COLO829 (cell line): ENCODE results near the gene SERP1.
"Not testable (repeated sequence)": the region's sequence is repeated elsewhere in the genome, so short reads cannot be mapped to it uniquely, and the experiment has no call there.

ENCODE experiments used
- DNase-seq: peaks from one replicate; pipeline ENCODE4 v3.0.0; 2012; ENCODE audit warnings: low spot score

Gene SERP1

GRCh38 chr3:150538324-150539208, 7.7 kb downstream of the SERP1 start:
- DNase-seq: no peak

GRCh38 chr3:150535204-150535603, 11.1 kb downstream of the SERP1 start:
- no peak for DNase-seq

- no peak for DNase-seq
These were observed 14.5 kb downstream of the SERP1 start for GRCh38 chr3:150531775-150532174.

- peak; percentile 38 for DNase-seq
These were observed 17.9 kb downstream of the SERP1 start for GRCh38 chr3:150528354-150528797.

- no peak for DNase-seq
These were observed 18.6 kb downstream of the SERP1 start for GRCh38 chr3:150527464-150528255.

- no peak for DNase-seq
These were observed 22.8 kb downstream of the SERP1 start for GRCh38 chr3:150523538-150523937.

- no peak for DNase-seq
These were observed 24.8 kb downstream of the SERP1 start for GRCh38 chr3:150521463-150521862.

- DNase-seq: no peak
These were observed 25.9 kb downstream of the SERP1 start for GRCh38 chr3:150520408-150520807.

- DNase-seq: no peak
These were observed 27.3 kb downstream of the SERP1 start for GRCh38 chr3:150519026-150519425.

GRCh38 chr3:150515210-150515609, 31.1 kb downstream of the SERP1 start:
- no peak for DNase-seq

GRCh38 chr3:150511122-150511821, 35.0 kb downstream of the SERP1 start:
- DNase-seq: no peak

- no peak for DNase-seq
These were observed 36.5 kb downstream of the SERP1 start for GRCh38 chr3:150509780-150510179.

- no peak for DNase-seq
These were observed 37.9 kb downstream of the SERP1 start for GRCh38 chr3:150508401-150508800.

- no peak for DNase-seq
These were observed 41.8 kb downstream of the SERP1 start for GRCh38 chr3:150504483-150504882.

- no peak for DNase-seq
These were observed 42.7 kb downstream of the SERP1 start for GRCh38 chr3:150503402-150504099.

GRCh38 chr3:150500960-150501359, 45.3 kb downstream of the SERP1 start:
- DNase-seq: not testable (repeated sequence)

GRCh38 chr3:150497956-150498355, 48.3 kb downstream of the SERP1 start:
- DNase-seq: no peak

- peak; percentile 79 for DNase-seq
These were observed 50.6 kb downstream of the SERP1 start for GRCh38 chr3:150495563-150496168.

GRCh38 chr3:150495149-150495548, 51.1 kb downstream of the SERP1 start:
- no peak for DNase-seq

- DNase-seq: no peak
These were observed 51.8 kb downstream of the SERP1 start for GRCh38 chr3:150494411-150494977.
